ENCODE results near the gene OLIG1. TPM values are rescaled to one million over a fixed set of nuclear protein-coding genes. Genes with fewer than 3 reads are reported as not detected.

The OLIG1 gene
- total RNA-seq, 1 experiment from 2014 or later: not detected

DNA sequence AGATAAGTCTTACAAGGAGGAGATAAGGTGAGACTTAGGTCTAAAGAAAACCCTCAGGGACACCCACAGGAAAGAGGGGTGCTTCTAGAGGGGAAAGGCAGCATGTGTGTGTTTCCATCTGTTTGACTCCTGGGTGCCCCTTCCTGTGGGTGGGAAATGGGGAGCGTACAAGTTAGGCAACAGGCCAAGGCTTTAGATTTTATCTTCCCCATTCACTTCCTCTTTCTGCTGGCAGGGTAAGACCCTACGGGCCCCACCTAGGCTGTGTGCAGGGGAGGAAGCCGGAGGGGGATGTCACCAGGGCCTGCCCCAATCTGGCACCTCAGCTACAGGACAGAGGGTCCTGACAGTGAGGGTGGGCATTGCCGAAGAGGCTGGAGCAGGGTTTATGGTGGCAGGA, 2.5 kb upstream of the OLIG1 start:
- TF ChIP-seq, protein P1, sequence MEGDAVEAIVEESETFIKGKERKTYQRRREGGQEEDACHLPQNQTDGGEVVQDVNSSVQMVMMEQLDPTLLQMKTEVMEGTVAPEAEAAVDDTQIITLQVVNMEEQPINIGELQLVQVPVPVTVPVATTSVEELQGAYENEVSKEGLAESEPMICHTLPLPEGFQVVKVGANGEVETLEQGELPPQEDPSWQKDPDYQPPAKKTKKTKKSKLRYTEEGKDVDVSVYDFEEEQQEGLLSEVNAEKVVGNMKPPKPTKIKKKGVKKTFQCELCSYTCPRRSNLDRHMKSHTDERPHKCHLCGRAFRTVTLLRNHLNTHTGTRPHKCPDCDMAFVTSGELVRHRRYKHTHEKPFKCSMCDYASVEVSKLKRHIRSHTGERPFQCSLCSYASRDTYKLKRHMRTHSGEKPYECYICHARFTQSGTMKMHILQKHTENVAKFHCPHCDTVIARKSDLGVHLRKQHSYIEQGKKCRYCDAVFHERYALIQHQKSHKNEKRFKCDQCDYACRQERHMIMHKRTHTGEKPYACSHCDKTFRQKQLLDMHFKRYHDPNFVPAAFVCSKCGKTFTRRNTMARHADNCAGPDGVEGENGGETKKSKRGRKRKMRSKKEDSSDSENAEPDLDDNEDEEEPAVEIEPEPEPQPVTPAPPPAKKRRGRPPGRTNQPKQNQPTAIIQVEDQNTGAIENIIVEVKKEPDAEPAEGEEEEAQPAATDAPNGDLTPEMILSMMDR (conservative IDR thresholded peaks at IDR 0.05): no peak
- no peak for TF ChIP-seq EZH2 (IDR thresholded peaks at IDR 0.05; ENCODE audit: low read depth)
- ChIA-PET POLR2A (ENCODE audit: unreplicated experiment) (no interaction called here), CTCF (no interaction called here)
- no peaks in the 10 kb centered on the region for H3F3A ChIP-seq (ENCODE audit: insufficient read depth, low read depth)
- H3K9me3 ChIP-seq (ENCODE audit: insufficient read depth, low read depth): no peaks in the 10 kb centered on the region
- peaks cover 50% of the 10 kb centered on the region for H3K27me3 ChIP-seq (ENCODE audit: insufficient read depth, low read depth)
- BruUV-seq (replicated peaks): no TSS peak
- H3K79me2 ChIP-seq (ENCODE audit: low read depth): no peaks in the 10 kb centered on the region
- H3K36me3 ChIP-seq (ENCODE audit: low read depth): no peaks in the 10 kb centered on the region
- no peak overlapping the region for H3K27ac ChIP-seq
- no peak overlapping the region for H2AFZ ChIP-seq
- no peak overlapping the region for H3K4me2 ChIP-seq
- no peak for DNase-seq
- H3K9me2 ChIP-seq (ENCODE audit: insufficient read depth): no peaks in the 10 kb centered on the region
- H3K4me1 ChIP-seq (replicated peaks; ENCODE audit: insufficient read depth): no peaks in the 10 kb centered on the region
- no peak overlapping the region for H3K4me3 ChIP-seq
- no peaks in the 10 kb centered on the region for H4K20me1 ChIP-seq (ENCODE audit: insufficient read depth)
- intact Hi-C loops (cut with micrococcal nuclease; ENCODE audit: unreplicated experiment): no loop called here

DNA sequence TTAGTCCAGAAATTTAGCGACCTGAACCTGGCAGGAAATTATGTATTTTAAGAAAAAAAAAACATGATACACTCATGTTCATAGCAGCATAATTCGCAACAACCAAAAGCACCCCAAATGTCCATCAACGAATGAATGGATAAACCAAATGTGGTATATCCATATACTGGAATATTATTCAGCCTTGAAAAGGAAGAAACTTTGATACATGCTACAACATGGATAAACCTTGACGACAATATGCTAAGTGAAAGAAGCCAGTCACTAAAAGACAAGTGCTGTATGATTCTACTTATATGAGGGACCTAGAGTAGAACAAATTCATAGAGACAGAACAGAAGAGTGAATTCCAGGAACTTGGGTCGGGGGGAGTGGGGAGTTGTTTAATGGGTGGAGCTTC, 698 bp upstream of the OLIG1 start:
- no peak overlapping the region for H3K27ac ChIP-seq
- H3K79me2 ChIP-seq (ENCODE audit: low read depth): no peaks in the 10 kb centered on the region
- no peak overlapping the region for H3K4me2 ChIP-seq
- intact Hi-C loops (cut with micrococcal nuclease; ENCODE audit: unreplicated experiment): no loop called here
- no peak for DNase-seq
- no peak overlapping the region for H2AFZ ChIP-seq
- ChIA-PET POLR2A (ENCODE audit: unreplicated experiment) (no interaction called here), CTCF (no interaction called here)
- H3F3A ChIP-seq (ENCODE audit: insufficient read depth, low read depth): no peaks in the 10 kb centered on the region
- TF ChIP-seq EZH2 (IDR thresholded peaks at IDR 0.05; ENCODE audit: low read depth): no peak
- TF ChIP-seq, protein P1 (conservative IDR thresholded peaks at IDR 0.05): no peak
- peaks cover 52% of the 10 kb centered on the region for H3K27me3 ChIP-seq (ENCODE audit: insufficient read depth, low read depth)
- H3K36me3 ChIP-seq (ENCODE audit: low read depth): no peaks in the 10 kb centered on the region
- no peaks in the 10 kb centered on the region for H4K20me1 ChIP-seq (ENCODE audit: insufficient read depth)
- BruUV-seq (replicated peaks): no TSS peak
- no peaks in the 10 kb centered on the region for H3K9me3 ChIP-seq (ENCODE audit: insufficient read depth, low read depth)
- H3K4me3 ChIP-seq: no peak overlapping the region
- no peaks in the 10 kb centered on the region for H3K9me2 ChIP-seq (ENCODE audit: insufficient read depth)
- H3K4me1 ChIP-seq (replicated peaks; ENCODE audit: insufficient read depth): no peaks in the 10 kb centered on the region

DNA sequence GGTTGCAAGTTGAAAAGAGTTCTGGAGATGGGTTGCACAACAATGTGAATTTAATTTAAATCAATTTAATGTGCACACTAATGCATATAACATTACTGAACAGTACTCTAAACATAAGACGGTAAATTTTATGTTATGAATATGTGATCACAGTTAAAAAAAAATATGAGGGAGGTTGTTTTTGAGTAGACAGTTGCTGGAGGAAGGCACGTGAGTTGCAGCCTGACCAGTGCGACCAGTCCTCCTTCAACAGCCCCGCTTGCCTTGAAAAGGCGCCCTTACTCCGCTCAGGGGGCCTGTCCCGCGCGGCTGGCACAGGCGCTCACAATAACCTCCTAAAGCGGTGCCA, 322 bp upstream of the OLIG1 start:
- CTCF ChIA-PET: no interaction called here
- BruUV-seq (replicated peaks): no TSS peak
- POLR2A ChIA-PET (ENCODE audit: unreplicated experiment): no interaction called here

More for the DNA sequence above, 322 bp upstream of the OLIG1 start:
- intact Hi-C loops (cut with micrococcal nuclease; ENCODE audit: unreplicated experiment): no loop called here
- H3K9me3 ChIP-seq (ENCODE audit: insufficient read depth, low read depth): no peaks in the 10 kb centered on the region
- TF ChIP-seq EZH2 (IDR thresholded peaks at IDR 0.05; ENCODE audit: low read depth): no peak
- TF ChIP-seq, protein P1 (conservative IDR thresholded peaks at IDR 0.05): no peak
- no peak overlapping the region for H3K27ac ChIP-seq
- no peaks in the 10 kb centered on the region for H3F3A ChIP-seq (ENCODE audit: insufficient read depth, low read depth)
- H3K36me3 ChIP-seq (ENCODE audit: low read depth): no peaks in the 10 kb centered on the region
- DNase-seq: no peak
- peaks cover 48% of the 10 kb centered on the region for H3K27me3 ChIP-seq (ENCODE audit: insufficient read depth, low read depth)
- H2AFZ ChIP-seq: no peak overlapping the region
- H3K4me2 ChIP-seq: no peak overlapping the region
- no peaks in the 10 kb centered on the region for H3K9me2 ChIP-seq (ENCODE audit: insufficient read depth)
- H3K4me1 ChIP-seq (replicated peaks; ENCODE audit: insufficient read depth): no peaks in the 10 kb centered on the region
- no peaks in the 10 kb centered on the region for H4K20me1 ChIP-seq (ENCODE audit: insufficient read depth)
- no peak overlapping the region for H3K4me3 ChIP-seq
- H3K79me2 ChIP-seq (ENCODE audit: low read depth): no peaks in the 10 kb centered on the region

Measured in PC-9 (cell line).